ENCODE measurements around the gene ZNF540.
"Not testable (repeated sequence)": the region's sequence is repeated elsewhere in the genome, so short reads cannot be mapped to it uniquely, and the experiment has no call there.

The ZNF540 gene

GRCh38 chr19:37655301-37655688, 60.6 kb downstream of the ZNF540 start, which contains the start of gene ZFP30:
TSS of gene ZFP30 (minus strand) at chr19:37655465. CDS start at chr19:37647822, 7,643 bp downstream.
- peak within 1 kb of the TSS; percentile 95 for H3K27ac ChIP-seq
- ChIA-PET CTCF (no interaction called here), POLR2A (ENCODE audit: low non-redundant PET) (interaction anchor here (0.5 kb wide), 1 partner anchor 210 kb away, joined by 3 read pairs; no protein-coding TSS in a partner anchor)

DNA sequence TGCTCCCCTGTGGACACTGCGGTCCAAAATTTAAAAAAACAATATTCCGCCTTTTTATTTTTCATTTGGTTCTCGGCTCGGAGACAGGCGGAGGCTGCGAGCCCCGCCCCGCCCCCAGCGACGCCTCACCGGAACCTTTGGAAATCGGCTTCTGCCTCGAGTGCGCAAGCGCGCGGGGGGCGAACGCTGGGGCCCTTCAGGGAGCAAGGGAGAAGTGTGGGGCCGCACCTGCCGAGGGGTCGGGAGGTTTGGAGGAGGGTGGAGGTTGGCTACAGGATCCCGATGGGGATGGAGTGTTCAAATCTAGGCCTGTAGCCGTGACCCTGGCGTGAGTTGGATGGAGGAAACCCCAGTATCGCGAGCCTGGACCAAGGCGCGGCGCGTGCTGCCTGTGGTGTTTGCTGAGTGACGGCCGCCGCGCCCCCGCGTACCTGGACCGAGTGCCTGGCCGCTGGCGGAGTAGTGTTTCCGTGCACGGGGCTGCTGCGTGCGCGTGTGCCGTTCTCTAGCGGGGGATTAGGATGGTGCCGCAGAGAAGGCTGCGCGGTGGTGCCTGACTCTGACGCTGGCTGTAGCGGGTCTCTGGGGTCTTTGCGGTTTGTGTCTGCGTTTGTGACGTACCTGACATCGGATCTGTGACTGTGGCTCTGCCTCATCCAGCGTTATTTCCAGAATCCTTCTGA, 61.2 kb downstream of the ZNF540 start:
- CTCF ChIA-PET: no interaction called here
- peak overlapping the region; percentile 95 for H3K27ac ChIP-seq
- TF ChIP-seq CTCF (conservative IDR thresholded peaks at IDR 0.05; ENCODE audit: low read depth): no peak
- DNase-seq (ENCODE audit: low spot score): peak; percentile 73
- POLR2A ChIA-PET (ENCODE audit: low non-redundant PET): no interaction called here

More at GRCh38 chr19:37655301-37655688, 60.6 kb downstream of the ZNF540 start, which contains the start of gene ZFP30:
- no peak for TF ChIP-seq CTCF (conservative IDR thresholded peaks at IDR 0.05; ENCODE audit: low read depth)
- DNase-seq (ENCODE audit: low spot score): peak; percentile 80

DNA sequence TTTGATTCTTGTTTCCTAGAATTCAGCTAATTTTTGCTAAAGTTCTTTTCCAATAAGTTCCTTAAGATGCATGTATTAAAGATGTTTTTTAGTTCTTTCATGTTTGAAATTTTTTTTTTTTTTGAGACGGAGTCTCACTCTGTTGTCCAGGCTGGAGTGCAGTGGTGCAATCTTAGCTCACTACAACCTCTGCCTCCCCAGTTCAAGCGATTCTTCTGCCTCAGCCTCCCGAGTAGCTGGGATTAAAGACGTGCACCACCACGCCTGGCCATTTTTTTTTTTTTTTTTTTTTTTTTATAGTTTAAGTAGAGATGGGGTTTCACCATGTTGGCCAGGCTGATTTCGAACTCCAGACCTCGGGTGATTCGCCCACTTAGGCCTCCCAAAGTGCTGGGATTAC, 62.5 kb downstream of the ZNF540 start:
- DNase-seq (ENCODE audit: low spot score); POLR2A ChIA-PET (ENCODE audit: low non-redundant PET); H3K27ac ChIP-seq: not testable (repeated sequence)
- CTCF ChIA-PET: interaction anchor here (0.6 kb wide), 1 partner anchor 242 kb away, joined by 6 read pairs; no protein-coding TSS in a partner anchor
